HCT116 (cell line): ENCODE results near the gene CBX5.
"Not testable (repeated sequence)": the region's sequence is repeated elsewhere in the genome, so short reads cannot be mapped to it uniquely, and the experiment has no call there.

Experiments
- CBX3 ChIP-seq: IDR thresholded peaks from 2 replicates; pipeline ENCODE4 v1.6.1; 2012; ENCODE audit warnings: low read depth
- EZH2phosphoT487 ChIP-seq: fragments of 200-600 bp; IDR thresholded peaks from 2 replicates; pipeline ENCODE4 v1.6.1; 2018; ENCODE audit warnings: antibody characterized with exemption, borderline replicate concordance
- JUND ChIP-seq: IDR thresholded peaks from 2 replicates; pipeline ENCODE4 v1.6.1; 2012
- POLR2A ChIP-seq: IDR thresholded peaks from 2 replicates; pipeline ENCODE4 v1.7.0; 2011; ENCODE audit warnings: borderline replicate concordance; ENCODE audit not compliant: insufficient read depth, insufficient read length; ENCODE audit errors: extremely low read depth
- TF ChIP-seq, protein P1 (sequence below): IDR thresholded peaks from 2 replicates; pipeline ENCODE4 v1.6.1; 2012; ENCODE audit warnings: low read depth
- TF ChIP-seq, protein P2 (sequence below), 3 experiments: fragments of 200-600 bp in 1 of 3; sonication (generic) in 1 of 3; IDR thresholded peaks in 2 of 3; conservative IDR thresholded peaks in 1 of 3; 2 replicates each; pipeline ENCODE4 v1.5.1; 2012 to 2017; ENCODE audit warnings: low read depth in 2 of 3, low read length in 2 of 3, antibody characterized with exemption in 1 of 3, borderline replicate concordance in 1 of 3, control low read depth in 1 of 3, mild to moderate bottlenecking in 1 of 3, mixed read lengths in 1 of 3, mixed run types in 1 of 3, moderate library complexity in 1 of 3; ENCODE audit not compliant: insufficient read depth in 1 of 3

DNA sequence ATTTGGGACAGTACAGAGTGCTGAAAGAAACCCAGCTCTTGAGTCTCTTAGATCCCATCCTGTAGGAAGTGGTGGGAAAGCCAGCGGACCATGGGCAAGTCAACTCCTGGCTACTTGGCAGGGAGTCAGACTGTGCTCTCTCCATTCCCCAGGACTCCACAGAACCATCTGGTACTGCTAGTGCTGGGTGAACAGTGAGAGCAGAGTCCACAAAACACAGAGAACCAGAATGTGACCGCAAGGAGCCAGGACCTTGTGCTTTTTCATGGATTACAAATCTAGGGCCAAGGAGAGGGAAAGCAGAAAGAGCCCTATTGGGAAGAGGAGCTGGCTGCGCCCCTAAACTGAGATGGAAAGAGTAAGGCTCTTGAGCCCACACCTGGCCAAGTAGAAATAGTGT lies 48.7 kb downstream of the CBX5 start:
- TF ChIP-seq, protein P1, sequence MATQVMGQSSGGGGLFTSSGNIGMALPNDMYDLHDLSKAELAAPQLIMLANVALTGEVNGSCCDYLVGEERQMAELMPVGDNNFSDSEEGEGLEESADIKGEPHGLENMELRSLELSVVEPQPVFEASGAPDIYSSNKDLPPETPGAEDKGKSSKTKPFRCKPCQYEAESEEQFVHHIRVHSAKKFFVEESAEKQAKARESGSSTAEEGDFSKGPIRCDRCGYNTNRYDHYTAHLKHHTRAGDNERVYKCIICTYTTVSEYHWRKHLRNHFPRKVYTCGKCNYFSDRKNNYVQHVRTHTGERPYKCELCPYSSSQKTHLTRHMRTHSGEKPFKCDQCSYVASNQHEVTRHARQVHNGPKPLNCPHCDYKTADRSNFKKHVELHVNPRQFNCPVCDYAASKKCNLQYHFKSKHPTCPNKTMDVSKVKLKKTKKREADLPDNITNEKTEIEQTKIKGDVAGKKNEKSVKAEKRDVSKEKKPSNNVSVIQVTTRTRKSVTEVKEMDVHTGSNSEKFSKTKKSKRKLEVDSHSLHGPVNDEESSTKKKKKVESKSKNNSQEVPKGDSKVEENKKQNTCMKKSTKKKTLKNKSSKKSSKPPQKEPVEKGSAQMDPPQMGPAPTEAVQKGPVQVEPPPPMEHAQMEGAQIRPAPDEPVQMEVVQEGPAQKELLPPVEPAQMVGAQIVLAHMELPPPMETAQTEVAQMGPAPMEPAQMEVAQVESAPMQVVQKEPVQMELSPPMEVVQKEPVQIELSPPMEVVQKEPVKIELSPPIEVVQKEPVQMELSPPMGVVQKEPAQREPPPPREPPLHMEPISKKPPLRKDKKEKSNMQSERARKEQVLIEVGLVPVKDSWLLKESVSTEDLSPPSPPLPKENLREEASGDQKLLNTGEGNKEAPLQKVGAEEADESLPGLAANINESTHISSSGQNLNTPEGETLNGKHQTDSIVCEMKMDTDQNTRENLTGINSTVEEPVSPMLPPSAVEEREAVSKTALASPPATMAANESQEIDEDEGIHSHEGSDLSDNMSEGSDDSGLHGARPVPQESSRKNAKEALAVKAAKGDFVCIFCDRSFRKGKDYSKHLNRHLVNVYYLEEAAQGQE: not testable (repeated sequence)
- TF ChIP-seq, protein P2, sequence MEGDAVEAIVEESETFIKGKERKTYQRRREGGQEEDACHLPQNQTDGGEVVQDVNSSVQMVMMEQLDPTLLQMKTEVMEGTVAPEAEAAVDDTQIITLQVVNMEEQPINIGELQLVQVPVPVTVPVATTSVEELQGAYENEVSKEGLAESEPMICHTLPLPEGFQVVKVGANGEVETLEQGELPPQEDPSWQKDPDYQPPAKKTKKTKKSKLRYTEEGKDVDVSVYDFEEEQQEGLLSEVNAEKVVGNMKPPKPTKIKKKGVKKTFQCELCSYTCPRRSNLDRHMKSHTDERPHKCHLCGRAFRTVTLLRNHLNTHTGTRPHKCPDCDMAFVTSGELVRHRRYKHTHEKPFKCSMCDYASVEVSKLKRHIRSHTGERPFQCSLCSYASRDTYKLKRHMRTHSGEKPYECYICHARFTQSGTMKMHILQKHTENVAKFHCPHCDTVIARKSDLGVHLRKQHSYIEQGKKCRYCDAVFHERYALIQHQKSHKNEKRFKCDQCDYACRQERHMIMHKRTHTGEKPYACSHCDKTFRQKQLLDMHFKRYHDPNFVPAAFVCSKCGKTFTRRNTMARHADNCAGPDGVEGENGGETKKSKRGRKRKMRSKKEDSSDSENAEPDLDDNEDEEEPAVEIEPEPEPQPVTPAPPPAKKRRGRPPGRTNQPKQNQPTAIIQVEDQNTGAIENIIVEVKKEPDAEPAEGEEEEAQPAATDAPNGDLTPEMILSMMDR (IDR thresholded peaks at IDR 0.05 in 2 of 3, conservative IDR thresholded peaks at IDR 0.05 in 1 of 3; ENCODE audit: borderline replicate concordance in 1 of 3, insufficient read depth in 1 of 3, low read depth in 2 of 3, low read length in 2 of 3): not testable (repeated sequence)
- TF ChIP-seq JUND, CBX3, EZH2phosphoT487, POLR2A: not testable (repeated sequence)
